ENCODE results near the gene SPTB. TPM values are rescaled to one million over a fixed set of nuclear protein-coding genes. Genes with fewer than 3 reads are reported as not detected.

Gene SPTB
- total and polyA plus RNA-seq, 10 of the 15 experiments (the other 5 are each of a cell fraction or from before 2014, with no cell fraction given) = under 0.01 to 0.04 (median 0.02) TPM; not detected in 4

- H3K4me2 ChIP-seq (ENCODE audit: control insufficient read depth, insufficient read depth) = no peak overlapping the region
- POLR2A ChIA-PET = no interaction called here
- no TSS peak for BruUV-seq (replicated peaks)
- RAD21 ChIA-PET (ENCODE audit: unreplicated experiment) = no interaction called here
- H2AFZ ChIP-seq (ENCODE audit: control insufficient read depth, low read depth, low read length) = no peak overlapping the region
- H3K9ac ChIP-seq (ENCODE audit: control insufficient read depth, insufficient read depth, low read length) = no peak overlapping the region
- H3K4me3 ChIP-seq = no peak overlapping the region
- H3K27me3 ChIP-seq (replicated peaks in 1 of 2; ENCODE audit: control insufficient read depth in 2 of 2, insufficient read depth in 2 of 2, low read length in 1 of 2) = peaks cover 0 to 3% of the 10 kb centered on the region in 2 experiments; a peak in 3 of 4 replicates
- no peaks in the 10 kb centered on the region for H3K9me3 ChIP-seq (replicated peaks; ENCODE audit: control insufficient read depth, insufficient read depth, low read length)
- SMC1A ChIA-PET (ENCODE audit: uncharacterized antibody, unreplicated experiment) = no interaction called here
- in situ Hi-C loops (cut with MboI) = no loop called here
- 48% methylated on average over 4 of the region's 4 CpGs for WGBS (ENCODE audit: insufficient coverage, insufficient replicate concordance, low lambda C conversion rate, missing lambda C conversion rate)
- H4K20me1 ChIP-seq (ENCODE audit: control insufficient read depth, insufficient read depth) = no peaks in the 10 kb centered on the region
- ATAC-seq (no peak), FAIRE-seq (no peak), DNase-seq (ENCODE audit: low read depth, low spot score) (no peak)
- no peaks in the 10 kb centered on the region for H3K36me3 ChIP-seq (ENCODE audit: control insufficient read depth in 2 of 2, insufficient read depth in 2 of 2, low read length in 1 of 2)
- CTCF ChIA-PET = no interaction called here
- intact Hi-C loops (cut with micrococcal nuclease; ENCODE audit: unreplicated experiment) = no loop called here
- no peak overlapping the region for H3K27ac ChIP-seq (ENCODE audit: control insufficient read depth, insufficient read depth)
- TF ChIP-seq STAT3 (IDR thresholded peaks at IDR 0.05; ENCODE audit: low read depth, low read length) (no peak), MEF2A (IDR thresholded peaks at IDR 0.05; ENCODE audit: insufficient read depth, low read depth, low read length) (no peak), RAD51 (IDR thresholded peaks at IDR 0.05) (no peak), KAT2A (conservative IDR thresholded peaks at IDR 0.05; ENCODE audit: control insufficient read depth, low read depth, low read length) (no peak), TCF12 (IDR thresholded peaks at IDR 0.05; ENCODE audit: low read depth, low read length) (no peak), TARDBP (IDR thresholded peaks at IDR 0.05; ENCODE audit: borderline replicate concordance) (no peak), TBL1XR1 (IDR thresholded peaks at IDR 0.05; ENCODE audit: low read depth, low read length) (no peak), E2F4 (IDR thresholded peaks at IDR 0.05; ENCODE audit: low read depth, low read length) (no peak), IKZF2 (IDR thresholded peaks at IDR 0.05) (no peak)
- TF ChIP-seq, protein P1, sequence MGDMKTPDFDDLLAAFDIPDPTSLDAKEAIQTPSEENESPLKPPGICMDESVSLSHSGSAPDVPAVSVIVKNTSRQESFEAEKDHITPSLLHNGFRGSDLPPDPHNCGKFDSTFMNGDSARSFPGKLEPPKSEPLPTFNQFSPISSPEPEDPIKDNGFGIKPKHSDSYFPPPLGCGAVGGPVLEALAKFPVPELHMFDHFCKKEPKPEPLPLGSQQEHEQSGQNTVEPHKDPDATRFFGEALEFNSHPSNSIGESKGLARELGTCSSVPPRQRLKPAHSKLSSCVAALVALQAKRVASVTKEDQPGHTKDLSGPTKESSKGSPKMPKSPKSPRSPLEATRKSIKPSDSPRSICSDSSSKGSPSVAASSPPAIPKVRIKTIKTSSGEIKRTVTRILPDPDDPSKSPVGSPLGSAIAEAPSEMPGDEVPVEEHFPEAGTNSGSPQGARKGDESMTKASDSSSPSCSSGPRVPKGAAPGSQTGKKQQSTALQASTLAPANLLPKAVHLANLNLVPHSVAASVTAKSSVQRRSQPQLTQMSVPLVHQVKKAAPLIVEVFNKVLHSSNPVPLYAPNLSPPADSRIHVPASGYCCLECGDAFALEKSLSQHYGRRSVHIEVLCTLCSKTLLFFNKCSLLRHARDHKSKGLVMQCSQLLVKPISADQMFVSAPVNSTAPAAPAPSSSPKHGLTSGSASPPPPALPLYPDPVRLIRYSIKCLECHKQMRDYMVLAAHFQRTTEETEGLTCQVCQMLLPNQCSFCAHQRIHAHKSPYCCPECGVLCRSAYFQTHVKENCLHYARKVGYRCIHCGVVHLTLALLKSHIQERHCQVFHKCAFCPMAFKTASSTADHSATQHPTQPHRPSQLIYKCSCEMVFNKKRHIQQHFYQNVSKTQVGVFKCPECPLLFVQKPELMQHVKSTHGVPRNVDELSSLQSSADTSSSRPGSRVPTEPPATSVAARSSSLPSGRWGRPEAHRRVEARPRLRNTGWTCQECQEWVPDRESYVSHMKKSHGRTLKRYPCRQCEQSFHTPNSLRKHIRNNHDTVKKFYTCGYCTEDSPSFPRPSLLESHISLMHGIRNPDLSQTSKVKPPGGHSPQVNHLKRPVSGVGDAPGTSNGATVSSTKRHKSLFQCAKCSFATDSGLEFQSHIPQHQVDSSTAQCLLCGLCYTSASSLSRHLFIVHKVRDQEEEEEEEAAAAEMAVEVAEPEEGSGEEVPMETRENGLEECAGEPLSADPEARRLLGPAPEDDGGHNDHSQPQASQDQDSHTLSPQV (IDR thresholded peaks at IDR 0.05) = no peak
- H3K79me2 ChIP-seq (ENCODE audit: control insufficient read depth, insufficient read depth, low read length) = no peaks in the 10 kb centered on the region
- H3K4me1 ChIP-seq (ENCODE audit: control insufficient read depth, insufficient read depth, low read length) = no peaks in the 10 kb centered on the region
Measured at GRCh38 chr14:64753999-64754398, 125.7 kb downstream of the SPTB start.
